Liver (tissue), 3 donors: ENCODE data around the gene CCN2.

Experiments used
- ATF3 ChIP-seq: IDR thresholded peaks from 2 replicates; pipeline ENCODE4 v1.6.1; 2016; ENCODE audit warnings: antibody characterized with exemption
- CTCF ChIP-seq: fragments of 150-350 bp; IDR thresholded peaks from 2 replicates; pipeline ENCODE4 v1.5.1; 2017; ENCODE audit warnings: improper control_type of control experiment, low read depth, low read length; ENCODE audit not compliant: missing input control
- FOXA2 ChIP-seq: IDR thresholded peaks from 2 replicates; pipeline ENCODE4 v1.6.1; 2016; ENCODE audit warnings: antibody characterized with exemption
- JUND ChIP-seq, 2 donors: IDR thresholded peaks; 2 replicates each; pipeline ENCODE4 v1.6.1; 2016; ENCODE audit warnings: antibody characterized with exemption in 2 of 2
- MAX ChIP-seq: IDR thresholded peaks from 2 replicates; pipeline ENCODE4 v1.6.1; 2016; ENCODE audit warnings: antibody characterized with exemption
- RAD21 ChIP-seq, 2 donors: IDR thresholded peaks; 2 replicates each; pipeline ENCODE4 v1.6.1; 2016; ENCODE audit warnings: antibody characterized with exemption in 2 of 2, mild to moderate bottlenecking in 2 of 2
- TAF1 ChIP-seq: conservative IDR thresholded peaks from 2 replicates; pipeline ENCODE4 v1.6.1; 2016; ENCODE audit warnings: antibody characterized with exemption, mild to moderate bottlenecking
- YY1 ChIP-seq: IDR thresholded peaks from 2 replicates; pipeline ENCODE4 v1.6.1; 2016; ENCODE audit warnings: antibody characterized with exemption, mild to moderate bottlenecking
- ZBTB33 ChIP-seq: IDR thresholded peaks from 2 replicates; pipeline ENCODE4 v1.6.1; 2016; ENCODE audit warnings: antibody characterized with exemption
- donor health status: healthy.
- donor health status: healthy.

- TF ChIP-seq YY1 (no peak), JUND (IDR thresholded peaks at IDR 0.05) (no peak), CTCF (no peak), MAX (no peak), ATF3 (no peak), RAD21 (IDR thresholded peaks at IDR 0.05) (no peak), ZBTB33 (no peak), FOXA2 (no peak), TAF1 (no peak)
Measured at GRCh38 chr6:131980338-131980790, 29.2 kb upstream of the CCN2 start.
